ENCODE data around the gene HTR3E.
"Not testable (repeated sequence)": the region's sequence is repeated elsewhere in the genome, so short reads cannot be mapped to it uniquely, and the experiment has no call there.

HTR3E gene

DNA sequence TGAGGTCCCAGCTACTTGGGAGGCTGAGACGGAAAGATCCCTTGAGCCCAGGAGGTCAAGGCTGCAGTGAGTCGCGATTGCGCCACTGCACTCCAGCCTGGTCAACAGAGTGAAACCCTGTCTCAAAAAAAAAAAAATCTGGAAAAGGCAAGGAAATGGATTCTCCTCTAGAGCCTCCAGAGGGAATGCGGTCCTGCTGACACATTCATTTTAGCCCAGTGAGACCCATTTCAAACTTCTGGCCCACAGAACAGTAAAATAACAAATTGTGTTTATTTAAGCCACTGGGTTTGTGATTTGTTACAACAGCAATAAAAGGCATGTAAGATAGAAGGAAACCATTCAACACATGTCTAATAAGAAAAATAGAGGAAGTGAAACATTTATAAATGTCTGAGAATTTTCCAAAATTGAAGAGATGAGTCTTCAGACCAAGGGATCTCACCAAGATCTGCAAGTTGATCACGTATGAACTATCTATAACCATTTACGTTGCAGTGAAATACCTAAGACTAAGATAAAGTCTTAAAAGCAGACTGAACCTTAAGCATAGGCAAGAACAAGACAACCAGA is at the start of gene HTR3E:
TSS of gene HTR3E (plus strand) at position 254 of the 573 bp plus-strand sequence. CDS start 466 bp downstream, outside the sequence.
- DNase-seq (ENCODE audit: low spot score): no peak

GRCh38 chr3:184050217-184050847 is 46.5 kb upstream of the HTR3E start:
- DNase-seq (ENCODE audit: low spot score): no peak

DNA sequence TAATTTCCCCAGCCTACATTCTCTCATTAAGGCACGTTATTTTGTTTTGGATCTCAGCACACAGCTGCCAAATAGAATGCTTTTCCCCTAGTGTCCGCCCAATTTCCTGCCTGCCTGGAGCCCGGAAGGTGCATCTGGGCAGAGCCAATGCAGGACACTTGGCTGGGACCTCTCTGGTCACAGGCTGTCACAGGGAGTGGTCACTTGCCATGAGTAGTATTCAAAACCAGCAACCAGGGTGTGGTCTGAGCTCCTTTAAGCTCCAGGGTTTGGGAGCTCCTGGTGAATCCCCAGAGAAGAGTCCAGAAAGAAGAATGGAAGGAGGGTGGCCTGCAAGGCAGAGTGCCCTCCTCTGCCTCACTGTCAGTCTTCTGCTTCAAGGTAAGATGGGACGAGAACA is 44.1 kb upstream of the HTR3E start, which contains the start of gene HTR3C:
TSS of gene HTR3C (plus strand) at position 281 of the 400 bp plus-strand sequence. CDS start at position 315, 34 bp downstream.
- DNase-seq (ENCODE audit: low spot score): no peak

DNA sequence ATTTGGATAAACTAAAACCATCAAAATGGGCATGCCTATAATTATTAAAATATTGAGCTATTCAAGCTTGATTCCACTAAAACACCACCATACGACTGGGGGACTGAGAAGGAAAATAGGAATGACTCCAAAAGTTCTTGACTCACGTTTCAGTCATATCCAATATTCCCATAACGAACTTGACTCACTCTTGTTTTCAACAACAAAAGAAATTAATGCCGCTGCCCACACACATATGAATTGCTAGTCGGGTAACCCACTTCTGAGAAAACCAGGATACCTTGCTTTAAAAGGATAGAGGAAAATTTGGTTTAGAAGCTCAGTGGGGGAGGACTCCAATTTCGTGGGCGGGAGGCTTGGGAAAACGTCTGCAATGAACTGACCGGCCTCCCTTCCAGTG is 38.8 kb upstream of the HTR3E start:
- DNase-seq (ENCODE audit: low spot score): no peak

DNA sequence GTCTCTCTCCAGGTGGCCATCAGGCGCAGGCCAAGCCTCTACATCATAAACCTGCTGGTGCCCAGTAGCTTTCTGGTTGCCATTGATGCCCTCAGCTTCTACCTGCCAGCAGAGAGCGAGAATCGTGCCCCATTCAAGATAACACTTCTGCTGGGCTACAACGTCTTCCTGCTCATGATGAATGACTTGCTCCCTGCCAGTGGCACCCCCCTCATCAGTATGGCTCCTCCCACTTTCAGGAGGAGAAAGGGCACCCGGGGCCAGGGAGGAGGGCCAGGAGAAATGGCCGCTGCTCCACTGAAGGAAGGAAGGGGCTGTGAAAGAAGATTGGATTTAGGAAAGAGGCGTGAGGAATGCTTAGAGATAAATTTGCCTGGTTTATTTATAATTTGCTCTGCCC is 37.4 kb upstream of the HTR3E start:
- no peak for DNase-seq (ENCODE audit: low spot score)

GRCh38 chr3:184062637-184063036 is 34.2 kb upstream of the HTR3E start:
- DNase-seq (ENCODE audit: low spot score): no peak

- no peak for DNase-seq (ENCODE audit: low spot score)
Measured at GRCh38 chr3:184066211-184066610, 30.7 kb upstream of the HTR3E start.

- DNase-seq (ENCODE audit: low spot score): no peak
Measured at GRCh38 chr3:184067573-184068055, 29.2 kb upstream of the HTR3E start.

DNA sequence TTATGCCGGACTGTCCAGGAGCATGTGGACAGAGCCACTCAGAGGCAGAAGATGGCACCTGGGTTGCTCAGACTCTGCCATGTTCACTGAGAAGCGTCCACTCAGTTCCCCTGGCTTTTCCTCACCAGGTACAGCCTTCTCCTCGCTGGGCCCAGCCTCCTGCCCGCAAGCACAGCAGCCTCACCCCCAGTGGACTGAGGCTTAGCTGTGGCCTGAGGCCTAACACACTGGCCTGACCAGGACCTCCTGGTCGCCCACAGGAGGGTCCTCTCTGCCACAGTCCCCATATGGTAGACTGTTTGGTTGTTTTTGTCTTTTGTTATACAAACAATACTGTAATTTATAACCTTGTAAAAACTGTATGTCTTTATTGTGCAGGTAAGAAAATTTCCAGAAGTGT is 28.5 kb upstream of the HTR3E start:
- DNase-seq (ENCODE audit: low spot score): no peak

- not testable (repeated sequence) for DNase-seq (ENCODE audit: low spot score)
Measured at GRCh38 chr3:184071142-184071541, 25.7 kb upstream of the HTR3E start.

DNA sequence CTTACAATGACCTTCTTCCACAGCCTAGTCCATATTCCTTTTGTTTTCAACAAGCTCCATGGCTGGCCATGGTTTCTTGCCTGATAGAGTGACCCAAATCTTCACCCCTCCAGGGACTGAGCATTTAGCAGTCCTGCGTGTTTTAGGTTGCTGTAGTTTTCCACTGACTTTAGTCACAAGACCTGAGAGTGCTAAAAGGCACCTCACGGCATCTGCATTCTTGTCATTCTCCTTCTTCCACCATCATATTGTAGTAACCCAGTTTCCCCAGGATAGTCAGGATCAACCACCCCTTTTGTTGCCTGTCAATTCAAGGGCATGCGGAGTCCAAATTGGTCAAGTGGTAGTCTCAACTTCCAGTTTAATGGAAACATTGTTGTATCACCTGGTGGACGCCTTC is 23.2 kb upstream of the HTR3E start:
- no peak for DNase-seq (ENCODE audit: low spot score)

DNA sequence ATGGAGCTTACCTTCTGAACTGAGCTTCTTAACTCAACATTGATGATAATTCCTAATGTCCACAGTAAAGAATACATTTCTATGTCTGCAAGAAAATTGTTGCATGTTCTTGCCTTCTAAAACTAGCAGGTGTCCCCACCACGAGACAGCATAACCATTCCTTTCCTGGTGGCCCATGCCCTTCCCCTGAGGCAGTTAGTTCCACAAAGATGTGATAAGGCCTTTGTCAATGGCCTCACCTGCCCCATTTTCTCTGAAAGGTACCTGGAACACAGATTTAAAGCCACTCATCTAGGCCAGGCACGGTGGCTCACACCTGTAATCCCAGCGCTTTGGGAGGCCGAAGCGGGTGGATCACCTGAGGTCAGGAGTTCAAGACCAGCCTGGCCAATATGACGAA is 21.0 kb upstream of the HTR3E start:
- DNase-seq (ENCODE audit: low spot score): no peak

DNA sequence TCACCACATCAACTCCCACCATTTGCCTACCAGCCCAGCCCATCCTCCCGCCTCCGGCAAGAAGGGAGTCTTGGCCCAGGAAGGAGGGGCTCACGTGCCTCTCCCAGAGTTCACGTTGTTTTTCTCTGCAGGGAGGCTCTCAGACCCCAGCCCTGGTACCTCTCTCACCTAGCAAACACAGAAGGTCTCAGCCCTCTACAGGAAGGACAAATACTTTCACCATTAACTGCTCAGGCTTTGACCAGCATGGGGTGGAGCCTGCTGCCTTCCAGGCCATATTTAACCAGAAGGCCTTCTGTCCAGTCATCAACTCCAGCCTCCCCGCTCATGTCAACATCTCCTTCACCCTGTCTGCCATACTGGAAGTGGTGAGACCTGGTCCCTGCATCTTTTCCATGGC is 19.0 kb upstream of the HTR3E start:
- no peak for DNase-seq (ENCODE audit: low spot score)

DNA sequence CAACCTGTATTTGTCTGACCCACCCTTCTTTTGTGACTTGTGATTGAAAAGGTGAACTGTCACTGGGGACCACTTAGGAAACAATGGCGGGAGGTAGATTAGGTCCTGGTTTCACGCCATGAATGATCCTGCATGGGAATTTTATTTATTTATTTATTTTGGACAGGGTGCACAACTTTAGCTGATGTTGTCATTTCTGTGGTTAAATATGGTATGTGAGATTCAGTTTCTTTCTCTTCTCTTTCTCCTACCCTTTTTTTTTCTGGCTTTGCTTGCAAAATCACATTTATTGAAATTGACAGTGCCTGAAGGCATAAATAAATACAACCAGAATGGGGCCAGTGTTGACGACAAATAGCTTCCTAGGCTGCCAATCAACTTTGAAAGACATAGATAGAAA is 18.0 kb upstream of the HTR3E start:
- no peak for DNase-seq (ENCODE audit: low spot score)

DNA sequence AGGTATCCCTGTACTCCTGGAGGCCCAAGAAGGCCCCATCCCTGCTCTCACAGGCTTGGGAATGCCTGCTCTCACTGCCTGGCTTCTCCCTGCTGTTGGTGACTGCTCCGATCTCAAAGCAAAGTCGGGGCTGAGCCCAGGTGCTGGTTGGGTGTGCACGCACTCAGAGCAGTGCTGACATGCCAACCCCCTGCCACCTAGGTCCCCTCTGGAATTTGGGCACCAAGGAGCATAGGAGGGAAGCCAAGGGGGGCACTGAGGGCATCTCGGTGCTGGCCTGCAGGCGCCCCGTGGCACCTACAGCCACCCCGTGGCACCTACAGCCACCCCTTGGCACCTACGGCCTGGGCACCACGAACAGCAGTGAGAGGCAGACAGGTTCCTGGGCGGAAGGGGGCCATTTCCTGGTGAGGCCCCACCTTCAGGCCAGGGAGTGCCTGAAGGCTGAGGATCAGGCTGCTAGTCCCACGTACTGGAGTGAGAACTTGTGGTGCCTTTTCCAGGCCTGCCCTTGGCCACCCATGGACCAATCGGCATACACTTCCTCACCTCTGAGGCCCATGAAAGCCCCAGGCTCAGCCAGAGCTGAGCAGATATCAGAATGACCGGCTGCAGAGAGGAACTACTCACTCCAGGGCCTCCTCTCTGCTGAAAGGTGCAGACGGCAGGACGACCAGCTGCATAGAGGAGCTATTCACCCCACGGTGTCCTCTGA is 15.6 kb upstream of the HTR3E start:
- DNase-seq (ENCODE audit: low spot score): no peak

DNA sequence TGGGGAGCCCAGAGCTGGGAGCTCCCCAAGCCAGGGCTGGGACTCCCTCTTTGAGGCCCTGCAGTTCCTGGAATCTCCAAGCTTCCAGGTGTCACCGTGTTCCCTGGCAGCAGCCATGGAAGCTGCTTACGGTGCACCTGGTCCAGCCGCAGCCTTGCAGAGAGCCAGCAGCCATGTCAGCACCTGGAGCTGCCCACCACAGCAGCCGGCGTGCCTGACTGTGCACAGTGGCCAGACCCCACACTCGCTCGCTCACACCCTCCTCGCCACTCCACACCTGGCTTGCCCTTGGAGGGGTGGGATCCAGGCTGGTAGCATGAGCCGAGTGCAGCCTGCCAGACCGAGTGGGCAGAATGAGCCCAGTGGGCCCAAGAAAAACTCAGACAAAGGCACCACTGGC is 14.8 kb upstream of the HTR3E start:
- DNase-seq (ENCODE audit: low spot score): no peak

GRCh38 chr3:184082465-184082864 is 14.4 kb upstream of the HTR3E start:
- DNase-seq (ENCODE audit: low spot score): no peak

DNA sequence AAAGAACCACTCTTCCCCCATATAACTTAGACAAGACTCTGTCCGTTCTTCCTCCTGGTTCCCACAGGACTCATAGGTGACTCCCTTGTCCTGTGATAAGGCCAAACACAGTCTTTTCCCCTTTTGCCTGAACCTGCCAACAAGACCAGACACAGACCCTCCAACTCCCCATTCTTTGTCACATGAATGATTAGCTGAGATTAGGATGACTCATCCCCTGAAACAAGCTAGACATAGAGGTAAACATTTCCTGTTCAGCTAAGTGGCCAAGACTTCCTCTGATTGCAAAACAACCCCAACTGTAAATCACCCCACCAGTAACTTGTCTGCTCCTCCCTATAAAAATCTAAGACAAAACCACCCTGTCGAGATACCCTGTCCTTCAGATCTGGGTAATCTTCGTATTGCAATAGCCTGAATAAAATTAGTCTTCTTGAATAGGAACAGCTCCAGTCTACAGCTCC is 11.4 kb upstream of the HTR3E start:
- peak; percentile 73 for DNase-seq (ENCODE audit: low spot score)

DNA sequence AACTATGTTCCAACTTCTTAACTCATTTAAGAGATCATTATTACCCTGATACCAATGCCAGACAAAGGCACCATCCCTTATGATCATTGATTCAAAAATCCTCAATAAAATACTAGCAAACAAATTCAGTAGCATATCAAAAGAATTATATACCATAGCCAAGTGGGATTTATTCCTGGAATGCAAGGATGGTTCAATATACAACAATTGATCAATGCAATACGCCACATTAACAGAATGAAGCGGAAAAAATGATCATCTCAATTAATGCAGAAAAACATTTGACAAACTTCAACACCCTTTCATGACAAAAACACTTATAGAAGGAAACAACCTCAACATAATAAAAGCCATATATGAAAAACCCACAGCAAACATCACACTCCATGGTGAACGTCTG is 4.7 kb upstream of the HTR3E start:
- no peak for DNase-seq (ENCODE audit: low spot score)

DNA sequence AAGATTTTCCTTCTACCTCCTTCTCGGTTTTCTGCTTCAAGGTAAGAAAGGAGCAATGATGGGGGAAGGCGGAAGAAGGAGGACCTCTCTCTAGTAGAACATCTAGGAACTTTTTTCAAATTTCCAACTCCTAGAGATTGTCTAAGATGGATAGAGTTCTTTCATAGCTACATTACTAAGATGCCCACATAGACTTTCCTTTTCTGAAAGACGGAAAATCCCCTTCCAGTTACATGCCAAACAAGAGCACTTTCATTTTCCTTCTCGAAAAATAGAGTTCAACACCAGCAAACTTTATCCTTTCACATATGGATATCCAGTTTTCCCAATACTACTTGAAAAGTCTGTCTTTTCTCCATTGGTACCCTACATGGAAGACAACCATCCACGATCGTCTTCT is 692 bp downstream of the HTR3E start:
- DNase-seq (ENCODE audit: low spot score): no peak

GRCh38 chr3:184099806-184100686 is 3.2 kb downstream of the HTR3E start:
- no peak for DNase-seq (ENCODE audit: low spot score)

- no peak for DNase-seq (ENCODE audit: low spot score)
Measured at GRCh38 chr3:184110316-184110725, 13.5 kb downstream of the HTR3E start.
